Measurements from ENCODE around the gene CXorf51A. TPM values are rescaled to one million over a fixed set of nuclear protein-coding genes. Genes with fewer than 3 reads are reported as not detected.

Gene CXorf51A
- total RNA-seq = not detected in 2 replicates

DNA sequence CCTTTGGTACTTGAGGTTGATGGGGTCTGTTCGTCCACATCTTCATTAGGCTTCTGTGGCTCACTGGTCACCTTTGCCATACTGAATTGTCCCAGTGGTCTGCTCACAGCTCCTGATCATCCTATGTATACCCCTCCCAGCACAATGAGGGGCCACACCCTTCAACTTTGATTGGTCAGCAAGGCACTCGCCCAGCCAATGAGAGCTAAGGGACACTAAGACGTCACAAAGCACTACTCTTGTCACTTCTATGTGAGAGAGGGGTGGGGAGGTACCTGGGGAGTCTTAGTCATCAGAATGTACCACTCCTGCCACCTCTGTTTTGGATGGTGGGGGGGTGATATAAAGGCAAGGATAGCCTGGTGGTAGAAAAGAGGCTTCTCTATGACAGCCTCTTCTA lies at the start of gene CXorf51A:
Gene CXorf51A, minus strand, starts transcription at position 101 of the 400 bp plus-strand sequence. Its CDS starts 21 bp downstream, at position 80.

DNA sequence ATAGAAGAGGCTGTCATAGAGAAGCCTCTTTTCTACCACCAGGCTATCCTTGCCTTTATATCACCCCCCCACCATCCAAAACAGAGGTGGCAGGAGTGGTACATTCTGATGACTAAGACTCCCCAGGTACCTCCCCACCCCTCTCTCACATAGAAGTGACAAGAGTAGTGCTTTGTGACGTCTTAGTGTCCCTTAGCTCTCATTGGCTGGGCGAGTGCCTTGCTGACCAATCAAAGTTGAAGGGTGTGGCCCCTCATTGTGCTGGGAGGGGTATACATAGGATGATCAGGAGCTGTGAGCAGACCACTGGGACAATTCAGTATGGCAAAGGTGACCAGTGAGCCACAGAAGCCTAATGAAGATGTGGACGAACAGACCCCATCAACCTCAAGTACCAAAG lies 5.1 kb downstream of the CXorf51A start, which contains the start of gene CXorf51B:
Gene CXorf51B, plus strand, starts transcription at position 301 of the 400 bp plus-strand sequence. Its CDS starts 21 bp downstream, at position 322.

Other genes starting within 250 kb of the CXorf51A start
- not detected in 2 replicates for gene CXorf51B, start 5.0 kb downstream of the CXorf51A start, total RNA-seq